KMS-11 (cell line): ENCODE data around the gene OR2T27.
"Not testable (repeated sequence)": the region's sequence is repeated elsewhere in the genome, so short reads cannot be mapped to it uniquely, and the experiment has no call there.

Experiments used
- H2AFZ ChIP-seq: fragments of 200-600 bp; sonication (generic); 2 replicates; pipeline ENCODE4 v1.6.1; 2016; ENCODE audit warnings: antibody characterized with exemption, mixed run types, low read depth
- H3K27ac ChIP-seq: fragments of 200-600 bp; sonication (generic); 2 replicates; pipeline ENCODE4 v1.6.1; 2016; ENCODE audit warnings: mild to moderate bottlenecking, mixed run types
- H3K27me3 ChIP-seq: fragments of 200-600 bp; sonication (generic); 2 replicates; pipeline ENCODE4 v1.6.1; 2017; ENCODE audit warnings: mild to moderate bottlenecking, low read depth, mixed run types, moderate library complexity; ENCODE audit not compliant: insufficient read depth
- H3K36me3 ChIP-seq: fragments of 200-600 bp; sonication (generic); 2 replicates; pipeline ENCODE4 v1.6.1; 2017; ENCODE audit warnings: mild to moderate bottlenecking, mixed run types; ENCODE audit not compliant: insufficient read depth
- H3K4me1 ChIP-seq: fragments of 200-600 bp; sonication (generic); 2 replicates; pipeline ENCODE4 v1.6.1; 2016; ENCODE audit warnings: mild to moderate bottlenecking, low read depth, mixed run types; ENCODE audit not compliant: poor library complexity, severe bottlenecking
- H3K4me2 ChIP-seq: fragments of 200-600 bp; sonication (generic); 2 replicates; pipeline ENCODE4 v1.7.0; 2016; ENCODE audit warnings: mild to moderate bottlenecking, mixed run types
- H3K4me3 ChIP-seq: fragments of 200-600 bp; sonication (generic); IDR thresholded peaks from 2 replicates; pipeline ENCODE4 v1.6.1; 2017; ENCODE audit warnings: low read depth, low read length, mixed read lengths; ENCODE audit not compliant: insufficient read depth
- H3K79me2 ChIP-seq: fragments of 200-600 bp; sonication (generic); 2 replicates; pipeline ENCODE4 v1.6.1; 2016; ENCODE audit warnings: low read depth, mixed run types; ENCODE audit not compliant: insufficient read depth
- H3K9ac ChIP-seq: fragments of 200-600 bp; sonication (generic); 2 replicates; pipeline ENCODE4 v1.6.1; 2016; ENCODE audit warnings: mild to moderate bottlenecking, mixed run types
- H4K20me1 ChIP-seq: fragments of 200-600 bp; sonication (generic); 2 replicates; pipeline ENCODE4 v1.6.1; 2016; ENCODE audit warnings: mild to moderate bottlenecking, mixed run types; ENCODE audit not compliant: insufficient read depth
- CTCF ChIP-seq: fragments of 200-600 bp; sonication (generic); conservative IDR thresholded peaks from 2 replicates; pipeline ENCODE4 v1.6.1; 2017; ENCODE audit warnings: low read depth, mild to moderate bottlenecking, antibody characterized with exemption, low read length, moderate library complexity, mixed read lengths

Gene OR2T27

GRCh38 chr1:248670003-248670402 lies 14.7 kb upstream of the OR2T27 start:
- no peaks in the 10 kb centered on the region for H3K79me2 ChIP-seq
- no peaks in the 10 kb centered on the region for H4K20me1 ChIP-seq
- H3K4me3 ChIP-seq = no peak overlapping the region
- no peaks in the 10 kb centered on the region for H3K27me3 ChIP-seq
- no peak overlapping the region for H3K27ac ChIP-seq
- H2AFZ ChIP-seq = no peak overlapping the region
- no peak for TF ChIP-seq CTCF
- no peaks in the 10 kb centered on the region for H3K36me3 ChIP-seq
- no peak overlapping the region for H3K9ac ChIP-seq
- H3K4me2 ChIP-seq = no peak overlapping the region
- H3K4me1 ChIP-seq = no peaks in the 10 kb centered on the region

- H3K4me2 ChIP-seq = not testable (repeated sequence)
Observed at GRCh38 chr1:248663453-248664328, 8.4 kb upstream of the OR2T27 start.

GRCh38 chr1:248656797-248657196 lies 1.5 kb upstream of the OR2T27 start:
- not testable (repeated sequence) for H3K4me2 ChIP-seq, H3K79me2 ChIP-seq, H4K20me1 ChIP-seq, H3K27ac ChIP-seq, H3K4me1 ChIP-seq, H3K9ac ChIP-seq, H3K27me3 ChIP-seq, H2AFZ ChIP-seq, H3K36me3 ChIP-seq, H3K4me3 ChIP-seq

More at GRCh38 chr1:248663453-248664328, 8.4 kb upstream of the OR2T27 start:
- not testable (repeated sequence) for H3K36me3 ChIP-seq, H3K27me3 ChIP-seq, H3K27ac ChIP-seq, H3K9ac ChIP-seq, H2AFZ ChIP-seq, H3K79me2 ChIP-seq, H3K4me3 ChIP-seq, H3K4me1 ChIP-seq, H4K20me1 ChIP-seq

GRCh38 chr1:248648770-248649536 lies 6.4 kb downstream of the OR2T27 start:
- H3K36me3 ChIP-seq, H3K79me2 ChIP-seq, H3K4me1 ChIP-seq, H3K4me2 ChIP-seq, H3K27ac ChIP-seq, H4K20me1 ChIP-seq, H3K27me3 ChIP-seq, H2AFZ ChIP-seq, H3K4me3 ChIP-seq, H3K9ac ChIP-seq: not testable (repeated sequence)

- not testable (repeated sequence) for H3K9ac ChIP-seq, H3K79me2 ChIP-seq, H3K36me3 ChIP-seq, H3K27me3 ChIP-seq, H3K27ac ChIP-seq, H3K4me2 ChIP-seq, H4K20me1 ChIP-seq, H2AFZ ChIP-seq, H3K4me1 ChIP-seq, H3K4me3 ChIP-seq
Observed at GRCh38 chr1:248645178-248645577, 10.2 kb downstream of the OR2T27 start, which contains the start of gene OR2T35. OR2T35 (minus strand) TSS chr1:248645278; CDS start chr1:248639258, 6,020 bp downstream.

- H3K79me2 ChIP-seq, H3K9ac ChIP-seq, H3K4me3 ChIP-seq, H3K4me2 ChIP-seq, H3K4me1 ChIP-seq, H2AFZ ChIP-seq, H4K20me1 ChIP-seq, H3K27ac ChIP-seq, H3K27me3 ChIP-seq, H3K36me3 ChIP-seq: not testable (repeated sequence)
Observed at GRCh38 chr1:248642971-248643651, 12.2 kb downstream of the OR2T27 start.

- H2AFZ ChIP-seq, H3K27me3 ChIP-seq, H3K27ac ChIP-seq, H3K4me2 ChIP-seq, H4K20me1 ChIP-seq, H3K79me2 ChIP-seq, H3K4me3 ChIP-seq, H3K4me1 ChIP-seq, H3K9ac ChIP-seq, H3K36me3 ChIP-seq: not testable (repeated sequence)
Observed at GRCh38 chr1:248641583-248641982, 13.7 kb downstream of the OR2T27 start.

- H3K36me3 ChIP-seq, H3K4me3 ChIP-seq: not testable (repeated sequence)
Observed at GRCh38 chr1:248640906-248641305, 14.4 kb downstream of the OR2T27 start.

GRCh38 chr1:248639652-248640051 lies 15.7 kb downstream of the OR2T27 start:
- not testable (repeated sequence) for H2AFZ ChIP-seq, H3K9ac ChIP-seq, H3K4me2 ChIP-seq, H4K20me1 ChIP-seq, H3K4me1 ChIP-seq, H3K79me2 ChIP-seq, H3K27me3 ChIP-seq, H3K4me3 ChIP-seq, H3K27ac ChIP-seq, H3K36me3 ChIP-seq

More at GRCh38 chr1:248640906-248641305, 14.4 kb downstream of the OR2T27 start:
- H3K27ac ChIP-seq, H4K20me1 ChIP-seq, H3K4me2 ChIP-seq, H3K27me3 ChIP-seq, H3K79me2 ChIP-seq, H3K4me1 ChIP-seq, H3K9ac ChIP-seq, H2AFZ ChIP-seq: not testable (repeated sequence)
